OCI-LY1 (cell line): Measurements from ENCODE around the gene CDC6.
"Not testable (repeated sequence)": the region's sequence is repeated elsewhere in the genome, so short reads cannot be mapped to it uniquely, and the experiment has no call there.

ENCODE experiments used
- H2AFZ ChIP-seq: fragments of 200-600 bp; sonication (generic), shearing (Covaris generic); 2 replicates; pipeline ENCODE4 v1.6.0; 2014; ENCODE audit warnings: antibody characterized with exemption, mild to moderate bottlenecking, low read length
- H3F3A ChIP-seq: fragments of 200-600 bp; sonication (generic), shearing (Covaris generic); 2 replicates; pipeline ENCODE4 v1.6.0; 2014; ENCODE audit warnings: mild to moderate bottlenecking, antibody characterized with exemption, low read length, moderate library complexity; ENCODE audit not compliant: insufficient read depth
- H3K27ac ChIP-seq: fragments of 200-600 bp; sonication (generic); 2 replicates; pipeline ENCODE4 v1.5.1; 2014; ENCODE audit warnings: low read length, mixed run types, mild to moderate bottlenecking, low read depth; ENCODE audit not compliant: poor library complexity, severe bottlenecking
- H3K27me3 ChIP-seq: fragments of 200-600 bp; sonication (generic); 2 replicates; pipeline ENCODE4 v1.6.0; 2014; ENCODE audit warnings: antibody characterized with exemption, mild to moderate bottlenecking, low read length, moderate library complexity; ENCODE audit not compliant: insufficient read depth
- H3K36me3 ChIP-seq: fragments of 200-600 bp; sonication (generic); 2 replicates; pipeline ENCODE4 v1.6.1; 2014; ENCODE audit warnings: mild to moderate bottlenecking, antibody characterized with exemption, low read length, moderate library complexity, mixed read lengths; ENCODE audit not compliant: insufficient read depth
- H3K4me1 ChIP-seq: fragments of 200-600 bp; sonication (generic); 2 replicates; pipeline ENCODE4 v1.5.1; 2014; ENCODE audit warnings: mild to moderate bottlenecking, low read length, moderate library complexity; ENCODE audit not compliant: insufficient read depth, severe bottlenecking
- H3K4me2 ChIP-seq: fragments of 200-600 bp; sonication (generic), shearing (Covaris generic); 2 replicates; pipeline ENCODE4 v1.6.1; 2014; ENCODE audit warnings: low read length
- H3K4me3 ChIP-seq: fragments of 200-600 bp; sonication (generic); 2 replicates; pipeline ENCODE4 v1.5.1; 2014; ENCODE audit warnings: low read length, low read depth, mild to moderate bottlenecking, mixed read lengths; ENCODE audit not compliant: poor library complexity, severe bottlenecking
- H3K79me2 ChIP-seq: fragments of 200-600 bp; shearing (Covaris generic); 2 replicates; pipeline ENCODE4 v1.6.1; 2016; ENCODE audit warnings: mixed run types, low read length, mixed read lengths; ENCODE audit not compliant: insufficient read depth
- H3K9ac ChIP-seq: fragments of 200-600 bp; sonication (generic), shearing (Covaris generic); 2 replicates; pipeline ENCODE4 v1.6.1; 2014; ENCODE audit warnings: mild to moderate bottlenecking, low read length, mixed read lengths
- H3K9me2 ChIP-seq: fragments of 200-600 bp; sonication (generic), shearing (Covaris generic); 2 replicates; pipeline ENCODE4 v1.6.1; 2014; ENCODE audit warnings: low read depth, mild to moderate bottlenecking, low read length, mixed read lengths
- H3K9me3 ChIP-seq: fragments of 200-600 bp; shearing (Covaris generic); 2 replicates; pipeline ENCODE4 v1.6.1; 2014; ENCODE audit warnings: low read length, mixed read lengths
- H4K20me1 ChIP-seq: fragments of 200-600 bp; sonication (generic), shearing (Covaris generic); 2 replicates; pipeline ENCODE4 v1.6.0; 2016; ENCODE audit warnings: mild to moderate bottlenecking, low read length; ENCODE audit not compliant: insufficient read depth
- EZH2 ChIP-seq: fragments of 200-600 bp; sonication (generic), shearing (Covaris generic); IDR thresholded peaks from 2 replicates; pipeline ENCODE4 v1.8.0; 2017; ENCODE audit warnings: borderline replicate concordance, mixed run types, mild to moderate bottlenecking, antibody characterized with exemption, low read length, moderate library complexity, mixed read lengths
- TF ChIP-seq, protein P1 (sequence below): fragments of 200-600 bp; sonication (generic), shearing (Covaris generic); IDR thresholded peaks from 2 replicates; pipeline ENCODE4 v1.5.1; 2017; ENCODE audit warnings: mild to moderate bottlenecking, antibody characterized with exemption, low read length, moderate library complexity, mixed read lengths

The CDC6 gene

DNA sequence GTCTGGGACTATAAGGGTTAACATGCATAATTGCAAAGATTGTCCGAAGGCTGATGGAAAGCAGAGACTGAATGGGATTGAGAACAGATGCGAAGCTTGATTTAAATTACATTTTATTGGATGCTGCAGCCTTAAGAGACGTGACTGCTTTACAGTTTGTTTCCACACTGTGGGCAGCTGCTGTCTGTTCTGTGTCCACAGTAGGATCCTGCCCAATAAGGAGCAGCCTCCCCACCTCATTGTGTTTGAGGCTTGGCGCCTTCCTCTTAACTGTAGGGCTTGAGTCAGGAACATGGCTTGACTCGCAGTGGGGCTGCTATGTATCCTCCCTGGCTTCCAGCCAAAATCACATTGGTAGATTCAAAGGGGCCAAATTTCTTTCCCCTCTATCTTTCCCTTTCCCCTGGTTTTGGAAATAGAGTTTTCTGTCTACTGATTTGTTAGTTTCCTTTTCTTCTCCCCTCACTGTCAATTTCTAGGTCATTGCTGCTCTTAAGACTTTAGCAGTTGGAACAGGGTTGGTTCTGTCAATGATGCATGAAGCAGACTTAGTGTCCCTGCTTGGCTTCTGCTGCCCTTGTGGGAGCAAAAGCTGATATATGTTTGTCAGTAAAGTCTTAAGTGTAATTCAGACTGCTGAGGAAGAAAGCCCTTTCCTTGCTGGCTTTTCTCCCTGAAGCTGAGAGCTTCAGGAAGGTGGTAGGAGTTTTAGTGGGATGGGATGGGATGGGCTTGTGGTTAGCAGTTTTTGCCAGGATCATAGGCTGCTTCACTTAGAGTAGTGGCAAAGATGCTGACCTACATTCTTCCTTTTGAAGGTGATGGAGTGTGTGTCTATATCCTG is 16.3 kb downstream of the CDC6 start:
- Histone ChIP-seq H3K27ac (no peak overlapping the region), H3K27me3 (no peaks in the 10 kb centered on the region), H3K9me2 (no peaks in the 10 kb centered on the region), H3F3A (no peaks in the 10 kb centered on the region), H3K36me3 (peaks cover 69% of the 10 kb centered on the region), H3K4me1 (peaks cover 4% of the 10 kb centered on the region), H3K9ac (no peak overlapping the region), H2AFZ (no peak overlapping the region), H3K4me3 (no peak overlapping the region), H3K79me2 (no peaks in the 10 kb centered on the region), H4K20me1 (no peaks in the 10 kb centered on the region), H3K9me3 (no peaks in the 10 kb centered on the region), H3K4me2 (no peak overlapping the region)
- no peak for TF ChIP-seq EZH2
- TF ChIP-seq, protein P1, sequence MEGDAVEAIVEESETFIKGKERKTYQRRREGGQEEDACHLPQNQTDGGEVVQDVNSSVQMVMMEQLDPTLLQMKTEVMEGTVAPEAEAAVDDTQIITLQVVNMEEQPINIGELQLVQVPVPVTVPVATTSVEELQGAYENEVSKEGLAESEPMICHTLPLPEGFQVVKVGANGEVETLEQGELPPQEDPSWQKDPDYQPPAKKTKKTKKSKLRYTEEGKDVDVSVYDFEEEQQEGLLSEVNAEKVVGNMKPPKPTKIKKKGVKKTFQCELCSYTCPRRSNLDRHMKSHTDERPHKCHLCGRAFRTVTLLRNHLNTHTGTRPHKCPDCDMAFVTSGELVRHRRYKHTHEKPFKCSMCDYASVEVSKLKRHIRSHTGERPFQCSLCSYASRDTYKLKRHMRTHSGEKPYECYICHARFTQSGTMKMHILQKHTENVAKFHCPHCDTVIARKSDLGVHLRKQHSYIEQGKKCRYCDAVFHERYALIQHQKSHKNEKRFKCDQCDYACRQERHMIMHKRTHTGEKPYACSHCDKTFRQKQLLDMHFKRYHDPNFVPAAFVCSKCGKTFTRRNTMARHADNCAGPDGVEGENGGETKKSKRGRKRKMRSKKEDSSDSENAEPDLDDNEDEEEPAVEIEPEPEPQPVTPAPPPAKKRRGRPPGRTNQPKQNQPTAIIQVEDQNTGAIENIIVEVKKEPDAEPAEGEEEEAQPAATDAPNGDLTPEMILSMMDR, result no peak

DNA sequence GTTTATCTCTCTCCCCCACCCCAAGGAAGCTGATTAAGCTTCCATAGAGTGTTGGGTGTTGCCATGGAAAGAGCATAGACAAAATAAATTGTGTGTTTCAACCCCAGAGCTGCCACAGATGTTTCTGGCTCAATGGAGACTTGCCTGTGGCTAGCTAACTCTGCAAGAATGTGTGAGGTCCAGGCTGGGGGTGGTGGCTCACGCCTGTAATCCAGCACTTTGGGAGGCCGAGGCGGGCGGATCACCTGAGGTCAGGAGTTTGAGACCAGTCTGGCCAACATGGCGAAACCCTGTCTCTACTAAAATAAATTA is 16.8 kb downstream of the CDC6 start:
- not testable (repeated sequence) for H3F3A ChIP-seq, H2AFZ ChIP-seq, H3K27me3 ChIP-seq, H3K9ac ChIP-seq, H3K27ac ChIP-seq, H3K4me2 ChIP-seq, H4K20me1 ChIP-seq, H3K4me1 ChIP-seq, H3K79me2 ChIP-seq, H3K4me3 ChIP-seq, H3K9me3 ChIP-seq, H3K9me2 ChIP-seq
- peaks cover 63% of the 10 kb centered on the region for H3K36me3 ChIP-seq

DNA sequence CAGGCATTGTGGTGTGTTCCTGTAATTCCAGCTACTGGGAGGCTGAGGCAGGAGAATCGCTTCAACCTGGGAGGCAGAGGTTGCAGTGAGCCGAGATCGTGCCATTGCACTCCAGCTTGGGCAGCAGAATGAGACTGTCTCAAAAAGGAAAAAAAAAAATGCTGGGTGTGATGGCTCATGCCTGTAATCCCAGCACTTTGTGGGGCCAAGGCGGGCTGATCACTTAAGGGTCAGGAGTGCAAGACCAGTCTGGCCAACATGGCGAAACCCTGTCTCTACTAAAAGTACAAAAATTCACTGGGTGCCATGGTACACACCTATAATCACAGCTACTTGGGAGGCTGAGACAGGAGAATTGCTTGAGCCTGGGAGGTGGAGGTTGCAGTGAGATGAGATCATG is 17.2 kb downstream of the CDC6 start:
- H3K27me3 ChIP-seq, H3K79me2 ChIP-seq, H3K4me1 ChIP-seq, H3K9me3 ChIP-seq, H3K4me2 ChIP-seq, H2AFZ ChIP-seq, H3K9me2 ChIP-seq, H3K9ac ChIP-seq, H3F3A ChIP-seq, H3K4me3 ChIP-seq, H3K27ac ChIP-seq, H4K20me1 ChIP-seq: not testable (repeated sequence)
- peaks cover 60% of the 10 kb centered on the region for H3K36me3 ChIP-seq

DNA sequence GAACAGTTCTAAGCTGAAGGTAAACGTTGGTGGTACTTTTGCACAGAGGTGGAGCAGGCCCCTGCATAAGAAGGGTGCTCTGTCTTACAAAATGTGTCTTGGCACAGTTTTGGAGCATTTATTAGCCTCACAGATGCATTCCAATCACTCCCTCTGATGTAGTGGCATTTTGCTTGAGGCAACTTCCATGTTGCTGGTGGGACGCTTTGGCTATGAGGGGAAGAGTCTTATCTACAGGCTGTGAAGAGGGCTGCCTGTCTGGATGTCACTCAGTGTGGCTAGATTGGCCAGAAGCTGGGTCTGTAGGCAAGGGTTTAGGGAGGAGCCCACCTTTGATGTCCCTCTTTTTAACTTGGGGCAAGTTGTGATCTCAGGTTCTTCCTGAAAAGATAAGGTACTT is 18.7 kb downstream of the CDC6 start:
- Histone ChIP-seq H3K27ac (no peak overlapping the region), H3K9ac (no peak overlapping the region)

More for the DNA sequence above, 18.7 kb downstream of the CDC6 start:
- Histone ChIP-seq H3K9me2 (no peaks in the 10 kb centered on the region), H3K36me3 (peaks cover 44% of the 10 kb centered on the region), H3K4me2 (no peak overlapping the region), H3K9me3 (no peaks in the 10 kb centered on the region), H3K4me1 (peaks cover 8% of the 10 kb centered on the region), H3K27me3 (no peaks in the 10 kb centered on the region), H3K4me3 (no peak overlapping the region), H3K79me2 (no peaks in the 10 kb centered on the region), H2AFZ (no peak overlapping the region), H4K20me1 (no peaks in the 10 kb centered on the region), H3F3A (no peaks in the 10 kb centered on the region)
- TF ChIP-seq, protein P1, result no peak
- no peak for TF ChIP-seq EZH2
